Measurements from ENCODE around the gene RALGPS1. TPM values are rescaled to one million over a fixed set of nuclear protein-coding genes. Genes with fewer than 3 reads are reported as not detected.
"Not testable (repeated sequence)": the region's sequence is repeated elsewhere in the genome, so short reads cannot be mapped to it uniquely, and the experiment has no call there.

Gene RALGPS1
- total RNA-seq, 2 experiments from 2014 or later = 4.8 to 5.1 TPM

GRCh38 chr9:127015921-127016512 is 101.4 kb downstream of the RALGPS1 start:
- Mint-ChIP-seq H3K27me3 (peaks cover 14% of the 10 kb centered on the region), H3K36me3 (no peaks in the 10 kb centered on the region), H3K4me3 (no peak overlapping the region), H3K4me1 (no peaks in the 10 kb centered on the region), H3K27ac (no peak overlapping the region), H3K9me3 (no peaks in the 10 kb centered on the region)
- no peak for DNase-seq
- POLR2A ChIA-PET = no interaction called here
- ATAC-seq (ENCODE audit: low read depth) = no peak

- H3K27ac Mint-ChIP-seq; DNase-seq; ATAC-seq (ENCODE audit: low read depth); H3K4me1 Mint-ChIP-seq; POLR2A ChIA-PET; H3K4me3 Mint-ChIP-seq; H3K36me3 Mint-ChIP-seq; H3K9me3 Mint-ChIP-seq; H3K27me3 Mint-ChIP-seq: not testable (repeated sequence)
Measured at GRCh38 chr9:127017979-127018378, 103.4 kb downstream of the RALGPS1 start.

- H3K4me1 Mint-ChIP-seq = no peaks in the 10 kb centered on the region
- no peak overlapping the region for H3K27ac Mint-ChIP-seq
- no peak overlapping the region for H3K4me3 Mint-ChIP-seq
- no peaks in the 10 kb centered on the region for H3K9me3 Mint-ChIP-seq
- ATAC-seq (ENCODE audit: low read depth) (no peak), DNase-seq (no peak)
- H3K36me3 Mint-ChIP-seq = no peaks in the 10 kb centered on the region
- H3K27me3 Mint-ChIP-seq = peaks cover 4% of the 10 kb centered on the region
- POLR2A ChIA-PET = no interaction called here
Measured at GRCh38 chr9:127018935-127019334, 104.4 kb downstream of the RALGPS1 start.

- Mint-ChIP-seq H3K9me3 (no peaks in the 10 kb centered on the region), H3K27ac (no peak overlapping the region), H3K27me3 (peaks cover 4% of the 10 kb centered on the region), H3K36me3 (no peaks in the 10 kb centered on the region), H3K4me1 (no peaks in the 10 kb centered on the region), H3K4me3 (no peak overlapping the region)
- DNase-seq = no peak
- POLR2A ChIA-PET = no interaction called here
- no peak for ATAC-seq (ENCODE audit: low read depth)
Measured at GRCh38 chr9:127020036-127020801, 105.6 kb downstream of the RALGPS1 start.

GRCh38 chr9:127020802-127021078 is 106.2 kb downstream of the RALGPS1 start:
- POLR2A ChIA-PET = no interaction called here
- Mint-ChIP-seq H3K9me3 (no peaks in the 10 kb centered on the region), H3K27ac (no peak overlapping the region)

GRCh38 chr9:127021664-127022363 is 107.2 kb downstream of the RALGPS1 start:
- Mint-ChIP-seq H3K27me3 (peaks cover 2% of the 10 kb centered on the region), H3K27ac (no peak overlapping the region), H3K36me3 (no peaks in the 10 kb centered on the region), H3K4me3 (no peak overlapping the region), H3K4me1 (no peaks in the 10 kb centered on the region), H3K9me3 (no peaks in the 10 kb centered on the region)
- POLR2A ChIA-PET = no interaction called here
- DNase-seq (no peak), ATAC-seq (ENCODE audit: low read depth) (no peak)

More at GRCh38 chr9:127020802-127021078, 106.2 kb downstream of the RALGPS1 start:
- Mint-ChIP-seq H3K27me3 (peaks cover 4% of the 10 kb centered on the region), H3K36me3 (no peaks in the 10 kb centered on the region), H3K4me1 (no peaks in the 10 kb centered on the region), H3K4me3 (no peak overlapping the region)
- ATAC-seq (ENCODE audit: low read depth) (no peak), DNase-seq (no peak)

- H3K27me3 Mint-ChIP-seq = no peaks in the 10 kb centered on the region
- no peaks in the 10 kb centered on the region for H3K4me1 Mint-ChIP-seq
- POLR2A ChIA-PET = no interaction called here
- no peak overlapping the region for H3K4me3 Mint-ChIP-seq
- DNase-seq (no peak), ATAC-seq (ENCODE audit: low read depth) (no peak)
- no peak overlapping the region for H3K27ac Mint-ChIP-seq
- no peaks in the 10 kb centered on the region for H3K36me3 Mint-ChIP-seq
- no peaks in the 10 kb centered on the region for H3K9me3 Mint-ChIP-seq
Measured at GRCh38 chr9:127022913-127023660, 108.5 kb downstream of the RALGPS1 start.

- ATAC-seq (ENCODE audit: low read depth) = no peak
- Mint-ChIP-seq H3K4me1 (no peaks in the 10 kb centered on the region), H3K9me3 (no peaks in the 10 kb centered on the region), H3K36me3 (no peaks in the 10 kb centered on the region), H3K4me3 (no peak overlapping the region), H3K27ac (no peak overlapping the region), H3K27me3 (no peaks in the 10 kb centered on the region)
- POLR2A ChIA-PET = no interaction called here
- no peak for DNase-seq
Measured at GRCh38 chr9:127025042-127025441, 110.5 kb downstream of the RALGPS1 start.

GRCh38 chr9:127027694-127028093 is 113.1 kb downstream of the RALGPS1 start:
- no peak overlapping the region for H3K4me3 Mint-ChIP-seq
- H3K36me3 Mint-ChIP-seq = no peaks in the 10 kb centered on the region
- no peaks in the 10 kb centered on the region for H3K4me1 Mint-ChIP-seq
- H3K9me3 Mint-ChIP-seq = no peaks in the 10 kb centered on the region
- DNase-seq (no peak), ATAC-seq (ENCODE audit: low read depth) (no peak)
- POLR2A ChIA-PET = no interaction called here
- H3K27me3 Mint-ChIP-seq = no peaks in the 10 kb centered on the region
- no peak overlapping the region for H3K27ac Mint-ChIP-seq

- H3K4me3 Mint-ChIP-seq = no peak overlapping the region
- no peaks in the 10 kb centered on the region for H3K9me3 Mint-ChIP-seq
- H3K27me3 Mint-ChIP-seq = no peaks in the 10 kb centered on the region
- no peaks in the 10 kb centered on the region for H3K4me1 Mint-ChIP-seq
- POLR2A ChIA-PET = interaction anchor here (0.5 kb wide), 1 partner anchor 25 kb away, joined by 3 read pairs; no protein-coding TSS in a partner anchor
- DNase-seq (no peak), ATAC-seq (ENCODE audit: low read depth) (no peak)
- H3K27ac Mint-ChIP-seq = no peak overlapping the region
- H3K36me3 Mint-ChIP-seq = no peaks in the 10 kb centered on the region
Measured at GRCh38 chr9:127029548-127029947, 115.0 kb downstream of the RALGPS1 start.

- Mint-ChIP-seq H3K27ac (no peak overlapping the region), H3K36me3 (no peaks in the 10 kb centered on the region), H3K4me1 (no peaks in the 10 kb centered on the region), H3K9me3 (no peaks in the 10 kb centered on the region), H3K4me3 (no peak overlapping the region), H3K27me3 (peaks cover 2% of the 10 kb centered on the region)
- POLR2A ChIA-PET = no interaction called here
- DNase-seq (no peak), ATAC-seq (ENCODE audit: low read depth) (no peak)
Measured at GRCh38 chr9:127030814-127031740, 116.5 kb downstream of the RALGPS1 start.

- no peak overlapping the region for H3K27ac Mint-ChIP-seq
- H3K36me3 Mint-ChIP-seq = no peaks in the 10 kb centered on the region
- H3K9me3 Mint-ChIP-seq = no peaks in the 10 kb centered on the region
- DNase-seq (no peak), ATAC-seq (ENCODE audit: low read depth) (no peak)
- peaks cover 2% of the 10 kb centered on the region for H3K27me3 Mint-ChIP-seq
- H3K4me1 Mint-ChIP-seq = no peaks in the 10 kb centered on the region
- POLR2A ChIA-PET = no interaction called here
- H3K4me3 Mint-ChIP-seq = no peak overlapping the region
Measured at GRCh38 chr9:127032256-127032655, 117.7 kb downstream of the RALGPS1 start.

- no peak overlapping the region for H3K27ac Mint-ChIP-seq
- H3K4me3 Mint-ChIP-seq = no peak overlapping the region
- ATAC-seq (ENCODE audit: low read depth) (no peak), DNase-seq (no peak)
- H3K27me3 Mint-ChIP-seq = peaks cover 2% of the 10 kb centered on the region
- no peaks in the 10 kb centered on the region for H3K9me3 Mint-ChIP-seq
- H3K36me3 Mint-ChIP-seq = no peaks in the 10 kb centered on the region
- no peaks in the 10 kb centered on the region for H3K4me1 Mint-ChIP-seq
- POLR2A ChIA-PET = no interaction called here
Measured at GRCh38 chr9:127033061-127033460, 118.5 kb downstream of the RALGPS1 start.

Measured in activated naive CD8-positive, alpha-beta T cell treated with anti-CD3 and anti-CD28 coated beads, Interleukin-2, amount 10 ng/mL, durations not matched to agents 7 days and 5 days (primary cell).